ENCODE results near the gene BCL11B.

DNA sequence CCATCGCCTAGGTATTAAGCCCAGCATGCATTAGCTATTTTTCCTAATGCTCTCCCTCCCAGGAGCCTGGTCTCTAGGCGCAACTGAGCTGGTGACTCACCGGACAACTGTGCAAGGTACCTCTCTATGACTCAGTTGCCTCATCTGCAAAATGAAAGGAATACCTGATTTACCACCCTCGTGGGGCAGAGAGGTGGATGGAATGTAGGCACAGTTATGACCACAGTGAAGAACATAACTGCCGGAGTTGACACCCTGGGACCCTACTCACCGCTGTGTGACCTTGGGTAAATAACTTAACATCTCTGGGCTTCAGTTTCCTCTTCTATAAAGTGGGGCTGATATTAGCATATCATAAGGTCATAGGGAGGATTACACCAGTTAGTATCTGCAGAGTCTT, 22.6 kb downstream of the BCL11B start:
- TF ChIP-seq TARDBP (IDR thresholded peaks at IDR 0.05) (no peak), NFRKB (IDR thresholded peaks at IDR 0.05) (no peak), BHLHE40 (IDR thresholded peaks at IDR 0.05; ENCODE audit: borderline replicate concordance) (no peak), L3MBTL2 (conservative IDR thresholded peaks at IDR 0.05) (no peak), SP1 (IDR thresholded peaks at IDR 0.05) (no peak), SUZ12 (IDR thresholded peaks at IDR 0.05) (no peak), FOXK2 (IDR thresholded peaks at IDR 0.05) (no peak), ARNT (IDR thresholded peaks at IDR 0.05) (no peak), HDGF (IDR thresholded peaks at IDR 0.05; ENCODE audit: borderline replicate concordance) (no peak), FOXM1 (IDR thresholded peaks at IDR 0.05; ENCODE audit: borderline replicate concordance) (no peak), ZNF384 (IDR thresholded peaks at IDR 0.05) (no peak)
- TF ChIP-seq, protein P1, sequence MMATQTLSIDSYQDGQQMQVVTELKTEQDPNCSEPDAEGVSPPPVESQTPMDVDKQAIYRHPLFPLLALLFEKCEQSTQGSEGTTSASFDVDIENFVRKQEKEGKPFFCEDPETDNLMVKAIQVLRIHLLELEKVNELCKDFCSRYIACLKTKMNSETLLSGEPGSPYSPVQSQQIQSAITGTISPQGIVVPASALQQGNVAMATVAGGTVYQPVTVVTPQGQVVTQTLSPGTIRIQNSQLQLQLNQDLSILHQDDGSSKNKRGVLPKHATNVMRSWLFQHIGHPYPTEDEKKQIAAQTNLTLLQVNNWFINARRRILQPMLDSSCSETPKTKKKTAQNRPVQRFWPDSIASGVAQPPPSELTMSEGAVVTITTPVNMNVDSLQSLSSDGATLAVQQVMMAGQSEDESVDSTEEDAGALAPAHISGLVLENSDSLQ (IDR thresholded peaks at IDR 0.05) = no peak

Data from HEK293T (cell line).